ENCODE measurements around the gene RORC. TPM values are rescaled to one million over a fixed set of nuclear protein-coding genes. Genes with fewer than 3 reads are reported as not detected.

RORC gene
- polyA plus RNA-seq, 1 of the 3 experiments (the other 2 are of a cell fraction): not detected

DNA sequence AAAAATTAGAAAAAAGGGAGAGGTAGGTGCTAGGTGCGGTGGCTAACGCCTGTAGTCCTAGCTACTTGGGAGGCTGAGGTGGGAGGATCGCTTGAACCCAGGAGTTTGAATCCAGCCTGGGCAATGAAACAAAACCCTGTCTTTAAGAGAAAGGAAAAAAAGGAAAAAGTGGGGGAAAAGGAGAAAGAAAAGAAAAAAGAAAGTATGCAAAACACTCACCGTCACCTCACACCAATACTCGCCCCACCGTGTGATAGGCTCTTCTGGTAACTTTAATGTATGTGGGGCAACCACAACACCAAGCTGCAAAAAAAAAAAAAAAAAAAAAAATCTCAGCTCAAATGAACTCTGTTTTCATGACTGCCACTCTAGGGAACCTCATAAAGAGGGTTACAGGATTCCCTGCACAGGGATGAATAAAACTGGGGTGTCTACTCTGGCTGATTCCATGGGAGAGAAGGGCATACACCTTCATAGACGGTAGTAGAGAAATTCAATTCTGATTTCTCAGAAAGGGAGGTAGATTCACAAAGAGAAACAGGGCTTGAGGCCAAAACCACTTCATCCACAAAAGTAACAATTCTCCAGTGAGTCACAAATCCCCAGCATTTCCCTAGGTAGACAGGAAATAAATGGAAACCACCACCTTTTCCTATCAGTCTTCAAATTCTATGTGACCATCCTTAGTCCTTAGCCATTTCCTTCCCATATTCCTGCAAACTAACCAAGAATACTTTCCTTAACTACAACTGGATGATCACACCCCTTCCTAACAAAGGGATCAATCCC is 70.8 kb downstream of the RORC start:
- Histone ChIP-seq H3K4me1 (ENCODE audit: control insufficient read depth in 1 of 2, insufficient read depth in 2 of 2, low read depth in 1 of 2, low read length in 1 of 2) (peaks cover 3 to 10% of the 10 kb centered on the region in 2 experiments; a peak in 3 of 4 replicates), H3K9me3 (no peaks in the 10 kb centered on the region), H4K20me1 (ENCODE audit: insufficient read depth) (no peaks in the 10 kb centered on the region), H3K27me3 (ENCODE audit: insufficient read depth) (no peaks in the 10 kb centered on the region), H3K9me2 (no peaks in the 10 kb centered on the region), H3K4me3 (ENCODE audit: low read depth in 2 of 2, low read length in 1 of 2) (no peak overlapping the region), H2AFZ (ENCODE audit: low read depth) (no peak overlapping the region), H3K79me2 (ENCODE audit: insufficient read depth) (peaks cover 18% of the 10 kb centered on the region), H3K9ac (no peak overlapping the region), H3K36me3 (replicated peaks in 1 of 2; ENCODE audit: control insufficient read depth in 1 of 2, insufficient read depth in 2 of 2, low read length in 1 of 2) (peaks cover 22 to 37% of the 10 kb centered on the region in 2 experiments), H3F3A (replicated peaks; ENCODE audit: insufficient read depth) (peaks cover 6% of the 10 kb centered on the region), H3K4me2 (no peak overlapping the region), H3K27ac (ENCODE audit: low read depth in 2 of 2, low read length in 1 of 2) (no peak overlapping the region)
- ChIA-PET POLR2A (no interaction called here), CTCF (interaction anchor here (0.8 to 1.8 kb wide), 3 partner anchors 45 to 145 kb away, joined by 3 to 5 read pairs (median 5); no protein-coding TSS in a partner anchor)
- TF ChIP-seq TEAD4 (IDR thresholded peaks at IDR 0.05; ENCODE audit: borderline replicate concordance, insufficient read depth) (no peak), CHD2 (IDR thresholded peaks at IDR 0.05; ENCODE audit: low read length, partially characterized antibody) (no peak), EZH2phosphoT487 (IDR thresholded peaks at IDR 0.05; ENCODE audit: borderline replicate concordance, low read depth) (no peak), JUND (IDR thresholded peaks at IDR 0.05) (no peak), RAD21 (IDR thresholded peaks at IDR 0.05; ENCODE audit: low read length) (no peak), EP300 (IDR thresholded peaks at IDR 0.05; ENCODE audit: borderline replicate concordance in 1 of 2, low read depth in 1 of 2, low read length in 1 of 2) (no peak), RXRA (IDR thresholded peaks at IDR 0.05; ENCODE audit: borderline replicate concordance, low read depth) (no peak), MXI1 (IDR thresholded peaks at IDR 0.05; ENCODE audit: low read depth, low read length) (no peak), NRF1 (IDR thresholded peaks at IDR 0.05; ENCODE audit: low read depth, low read length) (no peak)
- TF ChIP-seq, protein P1, sequence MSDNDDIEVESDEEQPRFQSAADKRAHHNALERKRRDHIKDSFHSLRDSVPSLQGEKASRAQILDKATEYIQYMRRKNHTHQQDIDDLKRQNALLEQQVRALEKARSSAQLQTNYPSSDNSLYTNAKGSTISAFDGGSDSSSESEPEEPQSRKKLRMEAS (IDR thresholded peaks at IDR 0.05; ENCODE audit: low read depth): no peak
- TF ChIP-seq, protein P2, sequence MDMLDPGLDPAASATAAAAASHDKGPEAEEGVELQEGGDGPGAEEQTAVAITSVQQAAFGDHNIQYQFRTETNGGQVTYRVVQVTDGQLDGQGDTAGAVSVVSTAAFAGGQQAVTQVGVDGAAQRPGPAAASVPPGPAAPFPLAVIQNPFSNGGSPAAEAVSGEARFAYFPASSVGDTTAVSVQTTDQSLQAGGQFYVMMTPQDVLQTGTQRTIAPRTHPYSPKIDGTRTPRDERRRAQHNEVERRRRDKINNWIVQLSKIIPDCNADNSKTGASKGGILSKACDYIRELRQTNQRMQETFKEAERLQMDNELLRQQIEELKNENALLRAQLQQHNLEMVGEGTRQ (IDR thresholded peaks at IDR 0.05; ENCODE audit: borderline replicate concordance, low read depth, low read length): no peak
- TF ChIP-seq, protein P3, sequence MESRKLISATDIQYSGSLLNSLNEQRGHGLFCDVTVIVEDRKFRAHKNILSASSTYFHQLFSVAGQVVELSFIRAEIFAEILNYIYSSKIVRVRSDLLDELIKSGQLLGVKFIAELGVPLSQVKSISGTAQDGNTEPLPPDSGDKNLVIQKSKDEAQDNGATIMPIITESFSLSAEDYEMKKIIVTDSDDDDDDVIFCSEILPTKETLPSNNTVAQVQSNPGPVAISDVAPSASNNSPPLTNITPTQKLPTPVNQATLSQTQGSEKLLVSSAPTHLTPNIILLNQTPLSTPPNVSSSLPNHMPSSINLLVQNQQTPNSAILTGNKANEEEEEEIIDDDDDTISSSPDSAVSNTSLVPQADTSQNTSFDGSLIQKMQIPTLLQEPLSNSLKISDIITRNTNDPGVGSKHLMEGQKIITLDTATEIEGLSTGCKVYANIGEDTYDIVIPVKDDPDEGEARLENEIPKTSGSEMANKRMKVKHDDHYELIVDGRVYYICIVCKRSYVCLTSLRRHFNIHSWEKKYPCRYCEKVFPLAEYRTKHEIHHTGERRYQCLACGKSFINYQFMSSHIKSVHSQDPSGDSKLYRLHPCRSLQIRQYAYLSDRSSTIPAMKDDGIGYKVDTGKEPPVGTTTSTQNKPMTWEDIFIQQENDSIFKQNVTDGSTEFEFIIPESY (IDR thresholded peaks at IDR 0.05; ENCODE audit: borderline replicate concordance, low read depth): no peak
- 96% methylated on average over 7 of the region's 7 CpGs for WGBS (ENCODE audit: low lambda C conversion rate)
- DNase-seq: no peak

DNA sequence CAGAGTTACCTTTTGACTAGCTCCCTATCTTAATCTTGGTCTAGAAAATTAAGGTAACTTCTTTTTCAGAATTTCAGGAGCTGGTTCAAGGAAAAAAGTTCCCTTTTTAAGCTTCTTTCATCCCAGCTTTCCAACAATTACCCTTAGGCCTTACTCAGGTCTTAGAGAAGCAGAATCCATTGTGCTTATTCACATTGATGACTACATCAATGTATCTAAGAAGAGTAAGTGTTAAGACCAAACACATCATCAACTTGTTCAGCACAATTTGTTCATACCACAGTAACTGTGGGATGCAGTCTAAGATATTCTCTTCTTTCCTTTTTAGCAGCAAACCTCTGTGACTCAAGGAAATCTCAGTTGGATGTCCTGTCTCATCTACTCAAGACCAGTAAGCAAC is 72.4 kb downstream of the RORC start:
- no peaks in the 10 kb centered on the region for H4K20me1 ChIP-seq (ENCODE audit: insufficient read depth)
- TF ChIP-seq, protein P3 (IDR thresholded peaks at IDR 0.05; ENCODE audit: borderline replicate concordance, low read depth): no peak
- no peak for TF ChIP-seq MEF2A (IDR thresholded peaks at IDR 0.05; ENCODE audit: borderline replicate concordance, low read depth)
- TF ChIP-seq NRF1 (IDR thresholded peaks at IDR 0.05; ENCODE audit: low read depth, low read length): no peak
- no peak for TF ChIP-seq FOSL2 (IDR thresholded peaks at IDR 0.05; ENCODE audit: borderline replicate concordance, low read depth)
- H3K4me1 ChIP-seq (ENCODE audit: control insufficient read depth in 1 of 2, insufficient read depth in 2 of 2, low read depth in 1 of 2, low read length in 1 of 2): peaks cover 3 to 8% of the 10 kb centered on the region in 2 experiments; a peak in 3 of 4 replicates
- H3K79me2 ChIP-seq (ENCODE audit: insufficient read depth): peaks cover 18% of the 10 kb centered on the region
- no peak overlapping the region for H2AFZ ChIP-seq (ENCODE audit: low read depth)
- peaks cover 29 to 37% of the 10 kb centered on the region in 2 experiments for H3K36me3 ChIP-seq (replicated peaks in 1 of 2; ENCODE audit: control insufficient read depth in 1 of 2, insufficient read depth in 2 of 2, low read length in 1 of 2)
- no peak for DNase-seq
- no peak overlapping the region for H3K4me3 ChIP-seq (ENCODE audit: low read depth in 2 of 2, low read length in 1 of 2)
- ChIA-PET CTCF (interaction anchor here (1.3 to 1.8 kb wide), 2 partner anchors 30 to 77 kb away, joined by 4 to 5 read pairs; no protein-coding TSS in a partner anchor), POLR2A (no interaction called here)
- no peak overlapping the region for H3K9ac ChIP-seq
- no peak overlapping the region for H3K4me2 ChIP-seq
- H3K9me2 ChIP-seq: no peaks in the 10 kb centered on the region
- H3F3A ChIP-seq (replicated peaks; ENCODE audit: insufficient read depth): peaks cover 6% of the 10 kb centered on the region
- H3K9me3 ChIP-seq: no peaks in the 10 kb centered on the region
- H3K27ac ChIP-seq (ENCODE audit: low read depth in 2 of 2, low read length in 1 of 2): no peak overlapping the region
- no peaks in the 10 kb centered on the region for H3K27me3 ChIP-seq (ENCODE audit: insufficient read depth)

Measured in SK-N-SH (cell line).